WTC11 (cell line): ENCODE results near the gene TAX1BP3. TPM values are rescaled to one million over a fixed set of nuclear protein-coding genes. Genes with fewer than 3 reads are reported as not detected.
"Not testable (repeated sequence)": the region's sequence is repeated elsewhere in the genome, so short reads cannot be mapped to it uniquely, and the experiment has no call there.

ENCODE experiments used
- ATAC-seq: fragments of 200-7000 bp; cut with Tn5 transposase; 2 replicates; pipeline ENCODE4 v1.10.0; 2021; ENCODE audit warnings: mild to moderate bottlenecking, moderate library complexity
- CTCF ChIA-PET: fragments of 300-600 bp; sonication (Branson Sonifier 250); formaldehyde crosslinking; loops from one replicate; lab custom pipeline; 2021; ENCODE audit warnings: antibody characterized with exemption; lab: Charles Lee
- POLR2A ChIA-PET: fragments of 350-600 bp; sonication (Branson Sonifier 250); formaldehyde crosslinking; loops from one replicate; lab custom pipeline; 2021; ENCODE audit warnings: antibody characterized with exemption; lab: Charles Lee
- DNase-seq: peaks from one replicate; pipeline ENCODE4 v3.0.0; 2021; ENCODE audit warnings: low spot score
- H3K27ac Mint-ChIP-seq: 2 replicates; pipeline ENCODE4 v1.8.0; 2021; ENCODE audit warnings: mixed read lengths
- H3K27me3 Mint-ChIP-seq: 2 replicates; pipeline ENCODE4 v1.8.0; 2021; ENCODE audit warnings: low read depth, mild to moderate bottlenecking, moderate library complexity, mixed read lengths
- H3K36me3 Mint-ChIP-seq: 2 replicates; pipeline ENCODE4 v1.8.0; 2021; ENCODE audit warnings: mixed read lengths
- H3K4me1 Mint-ChIP-seq: 2 replicates; pipeline ENCODE4 v1.8.0; 2022; ENCODE audit warnings: mixed read lengths
- H3K4me3 Mint-ChIP-seq: 2 replicates; pipeline ENCODE4 v1.8.0; 2021; ENCODE audit warnings: mild to moderate bottlenecking, moderate library complexity, mixed read lengths
- H3K9me3 Mint-ChIP-seq: 2 replicates; pipeline ENCODE4 v1.8.0; 2021; ENCODE audit warnings: mixed read lengths
- CREB1 ChIP-seq: sonication (generic); formaldehyde crosslinking; IDR thresholded peaks from 2 replicates; pipeline ENCODE4 v1.8.0; 2023; ENCODE audit warnings: mild to moderate bottlenecking, missing genetic modification reagents
- CREM ChIP-seq: sonication (generic); formaldehyde crosslinking; IDR thresholded peaks from 2 replicates; pipeline ENCODE4 v1.8.1; 2022; ENCODE audit warnings: mild to moderate bottlenecking, missing genetic modification reagents, moderate library complexity
- FOXK1 ChIP-seq: sonication (generic); formaldehyde crosslinking; IDR thresholded peaks from 2 replicates; pipeline ENCODE4 v1.8.0; 2022; ENCODE audit warnings: mild to moderate bottlenecking, moderate library complexity, missing genetic modification reagents
- HMGA2 ChIP-seq: fragments of 250-450 bp; sonication (Bioruptor Pico); IDR thresholded peaks from 2 replicates; pipeline ENCODE4 v1.4.0; 2021; ENCODE audit warnings: mild to moderate bottlenecking, moderate library complexity
- JUN ChIP-seq: sonication (generic); formaldehyde crosslinking; IDR thresholded peaks from 2 replicates; pipeline ENCODE4 v1.8.0; 2023; ENCODE audit warnings: mild to moderate bottlenecking, missing genetic modification reagents
- NFATC4 ChIP-seq: fragments of 250-450 bp; sonication (Bioruptor Pico); IDR thresholded peaks from 2 replicates; pipeline ENCODE4 v1.9.0; 2021; ENCODE audit warnings: mild to moderate bottlenecking
- NR1H2 ChIP-seq: sonication (generic); formaldehyde crosslinking; IDR thresholded peaks from 2 replicates; pipeline ENCODE4 v1.9.0; 2021; ENCODE audit warnings: mild to moderate bottlenecking, moderate library complexity, missing genetic modification reagents
- TEAD4 ChIP-seq: sonication (generic); formaldehyde crosslinking; IDR thresholded peaks from 2 replicates; pipeline ENCODE4 v1.8.0; 2022; ENCODE audit warnings: mild to moderate bottlenecking, missing genetic modification reagents
- ZNF138 ChIP-seq: sonication (generic); formaldehyde crosslinking; conservative IDR thresholded peaks from 2 replicates; pipeline ENCODE4 v1.8.1; 2022; ENCODE audit warnings: mild to moderate bottlenecking, moderate library complexity, missing genetic modification reagents
- ZNF232 ChIP-seq: sonication (generic); formaldehyde crosslinking; IDR thresholded peaks from 2 replicates; pipeline ENCODE4 v1.8.0; 2022; ENCODE audit warnings: mild to moderate bottlenecking, missing genetic modification reagents
- ZNF263 ChIP-seq: sonication (generic); formaldehyde crosslinking; IDR thresholded peaks from 2 replicates; pipeline ENCODE4 v1.8.1; 2022; ENCODE audit warnings: low read depth, mild to moderate bottlenecking, moderate library complexity, missing genetic modification reagents
- total RNA-seq: library from RNA; stranded (reverse); gene quantifications from 3 replicates; pipeline ENCODE4 v1.2.3, GENCODE V29; 2021
- TF ChIP-seq, protein P1 (sequence below): sonication (generic); formaldehyde crosslinking; IDR thresholded peaks from 2 replicates; pipeline ENCODE4 v1.8.1; 2023; ENCODE audit warnings: mild to moderate bottlenecking, missing genetic modification reagents, moderate library complexity
- TF ChIP-seq, protein P2 (sequence below): fragments of 250-450 bp; sonication (Bioruptor Pico); IDR thresholded peaks from 2 replicates; pipeline ENCODE4 v1.9.0; 2021; ENCODE audit warnings: mild to moderate bottlenecking, borderline replicate concordance
- TF ChIP-seq, protein P3 (sequence below): sonication (generic); formaldehyde crosslinking; IDR thresholded peaks from 2 replicates; pipeline ENCODE4 v1.8.0; 2023; ENCODE audit warnings: missing genetic modification reagents
- TF ChIP-seq, protein P4 (sequence below): sonication (generic); formaldehyde crosslinking; IDR thresholded peaks from 2 replicates; pipeline ENCODE4 v1.8.0; 2023; ENCODE audit warnings: mild to moderate bottlenecking, missing genetic modification reagents
- TF ChIP-seq, protein P5 (sequence below): sonication (generic); formaldehyde crosslinking; IDR thresholded peaks from 2 replicates; pipeline ENCODE4 v1.8.1; 2022; ENCODE audit warnings: low read depth, missing genetic modification reagents, borderline replicate concordance
- TF ChIP-seq, protein P6 (sequence below): sonication (generic); formaldehyde crosslinking; IDR thresholded peaks from 2 replicates; pipeline ENCODE4 v1.8.1; 2022; ENCODE audit warnings: low read depth, mild to moderate bottlenecking, moderate library complexity, missing genetic modification reagents, borderline replicate concordance

Gene TAX1BP3
- total RNA-seq, 1 experiment from 2014 or later: 76.2 TPM

DNA sequence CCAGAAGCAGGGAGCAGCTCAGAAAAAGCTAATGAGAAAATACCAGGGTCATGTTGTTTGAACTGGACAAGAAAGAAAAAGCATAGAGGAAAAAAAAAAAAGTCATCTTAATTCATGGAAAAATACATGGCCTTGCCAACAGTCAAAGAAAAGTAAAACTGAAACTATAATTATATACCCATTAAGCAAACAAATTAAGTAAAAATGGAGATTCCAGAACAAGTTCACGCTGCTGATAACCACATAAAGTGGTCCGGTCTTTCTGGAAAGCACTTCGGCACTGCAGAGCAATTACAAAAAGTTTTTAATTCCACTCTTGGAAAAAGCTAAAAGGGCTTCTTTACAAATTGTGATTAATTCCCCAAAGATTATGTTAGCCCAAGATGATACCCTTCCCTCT, 40.0 kb upstream of the TAX1BP3 start:
- no peaks in the 10 kb centered on the region for H3K4me1 Mint-ChIP-seq
- CTCF ChIA-PET: interaction anchor here (2.3 kb wide), 1 partner anchor 26 kb away, joined by 8 read pairs; no protein-coding TSS in a partner anchor
- H3K27ac Mint-ChIP-seq: no peak overlapping the region
- no peaks in the 10 kb centered on the region for H3K36me3 Mint-ChIP-seq
- ATAC-seq (no peak), DNase-seq (no peak)
- TF ChIP-seq HMGA2 (CRISPR knock-in tag): no peak
- TF ChIP-seq ZNF138: no peak
- no peak for TF ChIP-seq NR1H2 (CRISPR knock-in tag)
- TF ChIP-seq FOXK1 (CRISPR knock-in tag): no peak
- TF ChIP-seq JUN (CRISPR knock-in tag): no peak
- TF ChIP-seq NFATC4 (CRISPR knock-in tag): no peak
- TF ChIP-seq TEAD4: no peak
- TF ChIP-seq, protein P1, sequence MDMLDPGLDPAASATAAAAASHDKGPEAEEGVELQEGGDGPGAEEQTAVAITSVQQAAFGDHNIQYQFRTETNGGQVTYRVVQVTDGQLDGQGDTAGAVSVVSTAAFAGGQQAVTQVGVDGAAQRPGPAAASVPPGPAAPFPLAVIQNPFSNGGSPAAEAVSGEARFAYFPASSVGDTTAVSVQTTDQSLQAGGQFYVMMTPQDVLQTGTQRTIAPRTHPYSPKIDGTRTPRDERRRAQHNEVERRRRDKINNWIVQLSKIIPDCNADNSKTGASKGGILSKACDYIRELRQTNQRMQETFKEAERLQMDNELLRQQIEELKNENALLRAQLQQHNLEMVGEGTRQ: no peak
- no peak for TF ChIP-seq CREB1 (CRISPR knock-in tag)
- no peaks in the 10 kb centered on the region for H3K27me3 Mint-ChIP-seq
- no peaks in the 10 kb centered on the region for H3K9me3 Mint-ChIP-seq
- POLR2A ChIA-PET: interaction anchor here (0.7 kb wide), 1 partner anchor 25 kb away, joined by 3 read pairs; no protein-coding TSS in a partner anchor
- H3K4me3 Mint-ChIP-seq: no peak overlapping the region

DNA sequence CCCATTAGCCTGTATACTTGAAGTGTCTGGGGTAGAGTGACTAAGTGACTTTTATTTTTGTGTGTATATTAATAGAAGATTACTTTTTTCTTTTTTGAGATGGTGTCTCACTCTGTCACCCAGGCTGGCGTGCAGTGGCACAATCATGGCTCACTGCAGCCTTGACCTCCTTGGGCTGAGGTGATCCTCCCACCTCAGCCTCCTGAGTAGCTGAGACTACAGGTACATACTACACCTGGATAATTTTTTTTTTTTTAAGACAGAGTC, 37.3 kb upstream of the TAX1BP3 start:
- CTCF ChIA-PET: interaction anchor here (1.7 kb wide), 1 partner anchor 23 kb away, joined by 5 read pairs; no protein-coding TSS in a partner anchor

DNA sequence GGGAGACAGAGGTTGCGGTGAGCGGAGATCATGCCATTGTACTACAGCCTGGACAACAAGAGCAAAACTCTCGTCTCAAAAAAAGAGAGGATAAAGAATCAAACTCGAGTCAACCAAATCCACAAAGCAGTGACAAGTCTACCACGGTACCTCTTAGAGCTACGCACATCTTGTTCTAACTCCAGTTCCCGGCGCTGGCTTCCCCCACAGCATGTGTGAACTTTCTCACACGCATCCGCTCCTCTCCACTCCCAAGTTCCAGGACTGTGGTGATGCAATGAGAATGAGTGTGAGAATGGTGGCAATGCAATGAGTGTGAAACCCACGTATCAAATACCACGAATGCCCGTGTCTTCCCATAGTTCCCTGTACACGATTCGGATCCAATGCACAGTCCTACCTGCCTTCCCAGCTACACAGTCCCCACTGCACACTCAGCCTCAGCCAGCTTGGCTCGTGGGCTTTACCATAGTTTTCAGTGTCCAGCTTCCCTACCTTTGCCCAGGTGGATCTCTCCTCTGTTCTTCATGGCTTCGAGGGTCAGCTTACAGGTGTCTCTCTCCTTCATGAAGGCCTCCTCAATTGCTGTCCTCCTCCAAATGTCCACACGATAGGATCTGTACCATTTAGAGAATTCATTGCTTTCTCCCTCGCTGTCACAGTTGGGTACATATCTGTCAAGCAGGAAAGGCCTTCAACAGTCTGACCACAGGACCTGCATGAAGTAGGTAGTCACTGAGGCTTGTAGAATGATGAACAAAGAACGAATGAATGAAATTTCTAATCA, 36.7 kb upstream of the TAX1BP3 start:
- no peak for DNase-seq
- ChIA-PET CTCF (interaction anchor here (1.7 kb wide), 1 partner anchor 23 kb away, joined by 5 read pairs; no protein-coding TSS in a partner anchor), POLR2A (no interaction called here)
- ATAC-seq: no peak
- Mint-ChIP-seq H3K4me3 (no peak overlapping the region), H3K4me1 (no peaks in the 10 kb centered on the region; the same call in 1 of the 2 replicates), H3K36me3 (peaks cover 16% of the 10 kb centered on the region), H3K9me3 (peaks cover 16% of the 10 kb centered on the region), H3K27me3 (no peaks in the 10 kb centered on the region), H3K27ac (peak overlapping the region; percentile 12; the same call in 1 of the 2 replicates)
- TF ChIP-seq ZNF263: no peak
- TF ChIP-seq, protein P2, sequence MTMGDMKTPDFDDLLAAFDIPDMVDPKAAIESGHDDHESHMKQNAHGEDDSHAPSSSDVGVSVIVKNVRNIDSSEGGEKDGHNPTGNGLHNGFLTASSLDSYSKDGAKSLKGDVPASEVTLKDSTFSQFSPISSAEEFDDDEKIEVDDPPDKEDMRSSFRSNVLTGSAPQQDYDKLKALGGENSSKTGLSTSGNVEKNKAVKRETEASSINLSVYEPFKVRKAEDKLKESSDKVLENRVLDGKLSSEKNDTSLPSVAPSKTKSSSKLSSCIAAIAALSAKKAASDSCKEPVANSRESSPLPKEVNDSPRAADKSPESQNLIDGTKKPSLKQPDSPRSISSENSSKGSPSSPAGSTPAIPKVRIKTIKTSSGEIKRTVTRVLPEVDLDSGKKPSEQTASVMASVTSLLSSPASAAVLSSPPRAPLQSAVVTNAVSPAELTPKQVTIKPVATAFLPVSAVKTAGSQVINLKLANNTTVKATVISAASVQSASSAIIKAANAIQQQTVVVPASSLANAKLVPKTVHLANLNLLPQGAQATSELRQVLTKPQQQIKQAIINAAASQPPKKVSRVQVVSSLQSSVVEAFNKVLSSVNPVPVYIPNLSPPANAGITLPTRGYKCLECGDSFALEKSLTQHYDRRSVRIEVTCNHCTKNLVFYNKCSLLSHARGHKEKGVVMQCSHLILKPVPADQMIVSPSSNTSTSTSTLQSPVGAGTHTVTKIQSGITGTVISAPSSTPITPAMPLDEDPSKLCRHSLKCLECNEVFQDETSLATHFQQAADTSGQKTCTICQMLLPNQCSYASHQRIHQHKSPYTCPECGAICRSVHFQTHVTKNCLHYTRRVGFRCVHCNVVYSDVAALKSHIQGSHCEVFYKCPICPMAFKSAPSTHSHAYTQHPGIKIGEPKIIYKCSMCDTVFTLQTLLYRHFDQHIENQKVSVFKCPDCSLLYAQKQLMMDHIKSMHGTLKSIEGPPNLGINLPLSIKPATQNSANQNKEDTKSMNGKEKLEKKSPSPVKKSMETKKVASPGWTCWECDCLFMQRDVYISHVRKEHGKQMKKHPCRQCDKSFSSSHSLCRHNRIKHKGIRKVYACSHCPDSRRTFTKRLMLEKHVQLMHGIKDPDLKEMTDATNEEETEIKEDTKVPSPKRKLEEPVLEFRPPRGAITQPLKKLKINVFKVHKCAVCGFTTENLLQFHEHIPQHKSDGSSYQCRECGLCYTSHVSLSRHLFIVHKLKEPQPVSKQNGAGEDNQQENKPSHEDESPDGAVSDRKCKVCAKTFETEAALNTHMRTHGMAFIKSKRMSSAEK: no peak
- TF ChIP-seq ZNF138: no peak
- TF ChIP-seq ZNF232: no peak
- TF ChIP-seq CREM: no peak
- TF ChIP-seq, protein P3, sequence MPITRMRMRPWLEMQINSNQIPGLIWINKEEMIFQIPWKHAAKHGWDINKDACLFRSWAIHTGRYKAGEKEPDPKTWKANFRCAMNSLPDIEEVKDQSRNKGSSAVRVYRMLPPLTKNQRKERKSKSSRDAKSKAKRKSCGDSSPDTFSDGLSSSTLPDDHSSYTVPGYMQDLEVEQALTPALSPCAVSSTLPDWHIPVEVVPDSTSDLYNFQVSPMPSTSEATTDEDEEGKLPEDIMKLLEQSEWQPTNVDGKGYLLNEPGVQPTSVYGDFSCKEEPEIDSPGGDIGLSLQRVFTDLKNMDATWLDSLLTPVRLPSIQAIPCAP (CRISPR knock-in tag): no peak
- TF ChIP-seq, protein P4, sequence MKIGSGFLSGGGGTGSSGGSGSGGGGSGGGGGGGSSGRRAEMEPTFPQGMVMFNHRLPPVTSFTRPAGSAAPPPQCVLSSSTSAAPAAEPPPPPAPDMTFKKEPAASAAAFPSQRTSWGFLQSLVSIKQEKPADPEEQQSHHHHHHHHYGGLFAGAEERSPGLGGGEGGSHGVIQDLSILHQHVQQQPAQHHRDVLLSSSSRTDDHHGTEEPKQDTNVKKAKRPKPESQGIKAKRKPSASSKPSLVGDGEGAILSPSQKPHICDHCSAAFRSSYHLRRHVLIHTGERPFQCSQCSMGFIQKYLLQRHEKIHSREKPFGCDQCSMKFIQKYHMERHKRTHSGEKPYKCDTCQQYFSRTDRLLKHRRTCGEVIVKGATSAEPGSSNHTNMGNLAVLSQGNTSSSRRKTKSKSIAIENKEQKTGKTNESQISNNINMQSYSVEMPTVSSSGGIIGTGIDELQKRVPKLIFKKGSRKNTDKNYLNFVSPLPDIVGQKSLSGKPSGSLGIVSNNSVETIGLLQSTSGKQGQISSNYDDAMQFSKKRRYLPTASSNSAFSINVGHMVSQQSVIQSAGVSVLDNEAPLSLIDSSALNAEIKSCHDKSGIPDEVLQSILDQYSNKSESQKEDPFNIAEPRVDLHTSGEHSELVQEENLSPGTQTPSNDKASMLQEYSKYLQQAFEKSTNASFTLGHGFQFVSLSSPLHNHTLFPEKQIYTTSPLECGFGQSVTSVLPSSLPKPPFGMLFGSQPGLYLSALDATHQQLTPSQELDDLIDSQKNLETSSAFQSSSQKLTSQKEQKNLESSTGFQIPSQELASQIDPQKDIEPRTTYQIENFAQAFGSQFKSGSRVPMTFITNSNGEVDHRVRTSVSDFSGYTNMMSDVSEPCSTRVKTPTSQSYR: no peak
- TF ChIP-seq, protein P5, sequence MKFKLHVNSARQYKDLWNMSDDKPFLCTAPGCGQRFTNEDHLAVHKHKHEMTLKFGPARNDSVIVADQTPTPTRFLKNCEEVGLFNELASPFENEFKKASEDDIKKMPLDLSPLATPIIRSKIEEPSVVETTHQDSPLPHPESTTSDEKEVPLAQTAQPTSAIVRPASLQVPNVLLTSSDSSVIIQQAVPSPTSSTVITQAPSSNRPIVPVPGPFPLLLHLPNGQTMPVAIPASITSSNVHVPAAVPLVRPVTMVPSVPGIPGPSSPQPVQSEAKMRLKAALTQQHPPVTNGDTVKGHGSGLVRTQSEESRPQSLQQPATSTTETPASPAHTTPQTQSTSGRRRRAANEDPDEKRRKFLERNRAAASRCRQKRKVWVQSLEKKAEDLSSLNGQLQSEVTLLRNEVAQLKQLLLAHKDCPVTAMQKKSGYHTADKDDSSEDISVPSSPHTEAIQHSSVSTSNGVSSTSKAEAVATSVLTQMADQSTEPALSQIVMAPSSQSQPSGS: no peak
- TF ChIP-seq, protein P6, sequence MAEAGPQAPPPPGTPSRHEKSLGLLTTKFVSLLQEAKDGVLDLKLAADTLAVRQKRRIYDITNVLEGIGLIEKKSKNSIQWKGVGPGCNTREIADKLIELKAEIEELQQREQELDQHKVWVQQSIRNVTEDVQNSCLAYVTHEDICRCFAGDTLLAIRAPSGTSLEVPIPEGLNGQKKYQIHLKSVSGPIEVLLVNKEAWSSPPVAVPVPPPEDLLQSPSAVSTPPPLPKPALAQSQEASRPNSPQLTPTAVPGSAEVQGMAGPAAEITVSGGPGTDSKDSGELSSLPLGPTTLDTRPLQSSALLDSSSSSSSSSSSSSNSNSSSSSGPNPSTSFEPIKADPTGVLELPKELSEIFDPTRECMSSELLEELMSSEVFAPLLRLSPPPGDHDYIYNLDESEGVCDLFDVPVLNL (CRISPR knock-in tag): no peak

More for the DNA sequence above, 37.3 kb upstream of the TAX1BP3 start:
- DNase-seq, H3K4me3 Mint-ChIP-seq, H3K27me3 Mint-ChIP-seq, ATAC-seq, H3K27ac Mint-ChIP-seq, H3K4me1 Mint-ChIP-seq, POLR2A ChIA-PET: not testable (repeated sequence)
- H3K36me3 Mint-ChIP-seq: peaks cover 16% of the 10 kb centered on the region
- peaks cover 16% of the 10 kb centered on the region for H3K9me3 Mint-ChIP-seq
